Measurements from ENCODE around the gene KIF22.

- TF ChIP-seq CTCF (IDR thresholded peaks at IDR 0.05) (no peak), POLR2AphosphoS5 (IDR thresholded peaks at IDR 0.05; ENCODE audit: low read depth, low read length) (no peak), TCF7L2 (IDR thresholded peaks at IDR 0.05; ENCODE audit: low read depth, low read length) (no peak)
Measured at GRCh38 chr16:29824589-29825144, 34.1 kb downstream of the KIF22 start.
